Bronchial epithelial cell (primary cell): ENCODE measurements around the gene ARMCX1. TPM values are rescaled to one million over a fixed set of nuclear protein-coding genes. Genes with fewer than 3 reads are reported as not detected.
A peak's percentile ranks its signal among the peaks of the same experiment; 100 is the strongest.
"Not testable (repeated sequence)": the region's sequence is repeated elsewhere in the genome, so short reads cannot be mapped to it uniquely, and the experiment has no call there.

Experiments used
- DNase-seq: peaks from one replicate; pipeline ENCODE4 v3.0.0-alpha.2; 2010; ENCODE audit warnings: low read depth
- FAIRE-seq: peaks from 2 replicates; lab custom pipeline; 2011; peaks lifted over from hg19 to GRCh38; lab: Jason Lieb, UNC
- H3K27me3 ChIP-seq: 2 replicates; pipeline ENCODE4 v1.5.1; 2011; ENCODE audit warnings: low read length; ENCODE audit not compliant: control insufficient read depth, insufficient read depth
- H3K36me3 ChIP-seq: 2 replicates; pipeline ENCODE4 v1.5.1; 2011; ENCODE audit warnings: low read length; ENCODE audit not compliant: control insufficient read depth, insufficient read depth
- H3K4me3 ChIP-seq: 2 replicates; pipeline ENCODE4 v1.5.1; 2011; ENCODE audit warnings: mild to moderate bottlenecking, low read depth, low read length, control low read depth
- CTCF ChIP-seq: IDR thresholded peaks from 2 replicates; pipeline ENCODE4 v1.5.1; 2011; ENCODE audit warnings: mild to moderate bottlenecking, moderate library complexity, low read length, control low read depth, inconsistent platforms; ENCODE audit not compliant: insufficient read depth, severe bottlenecking
- total RNA-seq: library from RNA; depleted of rRNA; stranded (reverse); fragments of >200 nt; gene quantifications from 2 replicates; pipeline ENCODE4 v1.2.1, GENCODE V29; 2014

ARMCX1 gene
- total RNA-seq = 5.8 and 7.4 TPM in 2 replicates

DNA sequence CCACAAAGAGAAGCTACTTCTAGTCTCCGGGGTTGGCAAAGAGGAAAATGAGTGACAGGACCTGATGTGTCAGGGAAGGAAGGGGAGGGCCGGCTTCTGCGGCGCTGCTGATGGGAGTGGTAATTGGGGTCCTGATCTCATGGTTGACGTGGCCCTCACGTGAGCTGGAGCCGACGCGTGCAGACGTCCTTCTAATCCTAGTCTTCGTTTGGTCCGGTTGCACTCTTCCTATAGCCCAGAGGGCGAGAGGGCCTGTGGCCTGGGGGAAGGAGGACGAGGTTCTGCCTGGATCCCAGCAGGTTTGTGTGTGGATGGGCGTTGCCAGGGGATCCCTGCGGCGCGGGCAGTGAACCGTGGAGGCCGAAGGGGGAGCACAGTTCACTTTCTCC lies at the start of gene ARMCX1:
Gene ARMCX1, plus strand, starts transcription at position 186 of the 389 bp plus-strand sequence. CDS start 2,384 bp downstream, outside the sequence.
- Histone ChIP-seq H3K27me3 (no peaks in the 10 kb centered on the region), H3K4me3 (peak within 1 kb of the TSS; percentile 45), H3K36me3 (no peaks in the 10 kb centered on the region)
- TF ChIP-seq CTCF = no peak
- peak; percentile 44 for DNase-seq
- no peak for FAIRE-seq

DNA sequence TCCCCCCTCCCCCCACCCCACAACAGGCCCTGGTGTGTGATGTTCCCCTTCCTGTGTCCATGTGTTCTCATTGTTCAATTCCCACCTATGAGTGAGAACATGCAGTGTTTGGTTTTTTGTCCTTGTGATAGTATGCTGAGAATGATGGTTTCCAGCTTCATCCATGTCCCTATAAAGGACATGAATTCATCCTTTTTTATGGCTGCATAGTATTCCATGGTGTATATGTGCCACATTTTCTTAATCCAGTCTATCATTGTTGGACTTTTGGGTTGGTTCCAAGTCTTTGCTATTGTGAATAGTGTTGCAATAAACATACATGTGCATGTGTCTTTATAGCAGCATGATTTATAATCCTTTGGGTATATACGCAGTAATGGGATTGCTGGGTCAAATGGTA lies 47.4 kb upstream of the ARMCX1 start:
- FAIRE-seq, DNase-seq, H3K4me3 ChIP-seq, H3K27me3 ChIP-seq, H3K36me3 ChIP-seq: not testable (repeated sequence)

- DNase-seq (peak; percentile 81), FAIRE-seq (no peak)
- H3K36me3 ChIP-seq = no peaks in the 10 kb centered on the region
- no peak overlapping the region for H3K4me3 ChIP-seq
- TF ChIP-seq CTCF = no peak
- H3K27me3 ChIP-seq = no peaks in the 10 kb centered on the region
These were observed 43.0 kb upstream of the ARMCX1 start for GRCh38 chrX:101507372-101507771.

GRCh38 chrX:101507986-101508385 lies 42.4 kb upstream of the ARMCX1 start:
- DNase-seq = peak; percentile 76

GRCh38 chrX:101530944-101531343 lies 19.4 kb upstream of the ARMCX1 start:
- DNase-seq = no peak
- TF ChIP-seq CTCF = no peak
- H3K27me3 ChIP-seq = no peaks in the 10 kb centered on the region
- no peak for FAIRE-seq
- no peaks in the 10 kb centered on the region for H3K36me3 ChIP-seq
- no peak overlapping the region for H3K4me3 ChIP-seq

More at GRCh38 chrX:101507986-101508385, 42.4 kb upstream of the ARMCX1 start:
- no peak for TF ChIP-seq CTCF
- no peak for FAIRE-seq
- Histone ChIP-seq H3K36me3 (no peaks in the 10 kb centered on the region), H3K4me3 (no peak overlapping the region), H3K27me3 (no peaks in the 10 kb centered on the region)

- FAIRE-seq (no peak), DNase-seq (no peak)
- Histone ChIP-seq H3K4me3 (no peak overlapping the region), H3K36me3 (no peaks in the 10 kb centered on the region), H3K27me3 (no peaks in the 10 kb centered on the region)
- no peak for TF ChIP-seq CTCF
These were observed 11.2 kb upstream of the ARMCX1 start for GRCh38 chrX:101539116-101539515.
